H1 (cell line): ENCODE measurements around the gene ARHGEF28. TPM values are rescaled to one million over a fixed set of nuclear protein-coding genes. Genes with fewer than 3 reads are reported as not detected.

Experiments
- CTCF ChIA-PET: fragments of 300-600 bp; sonication (Branson Sonifier 250); formaldehyde crosslinking; loops from one replicate; lab custom pipeline; 2021; ENCODE audit not compliant: partially characterized antibody; lab: Charles Lee
- POLR2A ChIA-PET: fragments of 300-600 bp; sonication (Branson Sonifier 250); formaldehyde crosslinking; loops from one replicate; lab custom pipeline; 2021; ENCODE audit warnings: inconsistent platforms; ENCODE audit not compliant: partially characterized antibody; lab: Charles Lee
- DNase-seq, 2 experiments: peaks; one replicate each; pipeline versions ENCODE4 v3.0.0 to v3.0.0-alpha.2; 2010 to 2022; ENCODE audit warnings: low spot score in 2 of 2, low read depth in 1 of 2, mixed read lengths in 1 of 2
- FAIRE-seq: peaks from 2 replicates; lab custom pipeline; 2011; peaks lifted over from hg19 to GRCh38; lab: Jason Lieb, UNC
- H2AFZ ChIP-seq: 2 replicates; pipeline ENCODE4 v1.8.1; 2012; ENCODE audit warnings: low read length, inconsistent platforms
- H2AK5ac ChIP-seq: 2 replicates; pipeline ENCODE4 v1.6.1; 2013; ENCODE audit warnings: low read depth, low read length
- H2BK120ac ChIP-seq: replicated peaks from 2 replicates; pipeline ENCODE3; 2013; ENCODE audit warnings: low read depth, low read length, inconsistent platforms
- H2BK12ac ChIP-seq: 2 replicates; pipeline ENCODE4 v1.6.1; 2013; ENCODE audit warnings: low read depth, low read length
- H2BK15ac ChIP-seq: 2 replicates; pipeline ENCODE4 v1.6.1; 2013; ENCODE audit warnings: low read length
- H2BK20ac ChIP-seq: 2 replicates; pipeline ENCODE4 v1.6.1; 2013; ENCODE audit warnings: low read length
- H2BK5ac ChIP-seq: 2 replicates; pipeline ENCODE4 v1.6.1; 2013; ENCODE audit warnings: low read depth, low read length
- H3K14ac ChIP-seq: 2 replicates; pipeline ENCODE4 v1.6.1; 2013; ENCODE audit warnings: inconsistent platforms; ENCODE audit not compliant: insufficient read length
- H3K18ac ChIP-seq: 2 replicates; pipeline ENCODE4 v1.6.1; 2013; ENCODE audit warnings: low read length; ENCODE audit errors: extremely low read depth
- H3K23ac ChIP-seq: 2 replicates; pipeline ENCODE4 v1.6.1; 2013; ENCODE audit warnings: inconsistent platforms; ENCODE audit not compliant: insufficient read length
- H3K23me2 ChIP-seq: 2 replicates; pipeline ENCODE4 v1.6.1; 2013; ENCODE audit warnings: low read depth, low read length
- H3K27ac ChIP-seq: 2 replicates; pipeline ENCODE4 v1.6.1; 2011; ENCODE audit warnings: low read depth, low read length, inconsistent platforms
- H3K27me3 ChIP-seq, 4 experiments: replicated peaks in 1 of 4; 1 replicate in 1 of 4; 2 replicates in 3 of 4; pipeline versions ENCODE4 v1.6.1 to v1.8.1; 2011 to 2013; ENCODE audit warnings: low read length in 3 of 4, mild to moderate bottlenecking in 3 of 4, inconsistent platforms in 2 of 4, mixed read lengths in 2 of 4, moderate library complexity in 1 of 4; ENCODE audit not compliant: control insufficient read depth in 3 of 4, insufficient read depth in 3 of 4; ENCODE audit errors: extremely low read depth in 1 of 4
- H3K36me3 ChIP-seq, 4 experiments: 2 replicates each; pipeline versions ENCODE4 v1.6.1 to v1.8.1; 2011 to 2013; ENCODE audit warnings: mild to moderate bottlenecking in 4 of 4, low read length in 3 of 4, moderate library complexity in 2 of 4, control low read depth in 1 of 4, inconsistent platforms in 1 of 4; ENCODE audit not compliant: insufficient read depth in 4 of 4, control insufficient read depth in 2 of 4
- H3K4ac ChIP-seq: replicated peaks from 2 replicates; pipeline ENCODE3; 2013; ENCODE audit warnings: low read length, low read depth, mixed read lengths, inconsistent platforms; ENCODE audit not compliant: insufficient read length
- H3K4me1 ChIP-seq, 4 experiments: replicated peaks in 1 of 4; 1 replicate in 1 of 4; 2 replicates in 3 of 4; pipeline versions ENCODE4 v1.6.1 to v1.8.1; 2011 to 2013; ENCODE audit warnings: low read length in 3 of 4, inconsistent platforms in 2 of 4, mixed read lengths in 1 of 4; ENCODE audit not compliant: insufficient read depth in 4 of 4, control insufficient read depth in 3 of 4
- H3K4me2 ChIP-seq, 2 experiments: 2 replicates each; pipeline versions ENCODE4 v1.6.1 to v1.8.1; 2011 to 2013; ENCODE audit warnings: low read depth in 2 of 2, low read length in 2 of 2, control low read depth in 1 of 2, inconsistent platforms in 1 of 2, mild to moderate bottlenecking in 1 of 2; ENCODE audit not compliant: insufficient read depth in 1 of 2
- H3K4me3 ChIP-seq, 4 experiments: fragments of 200-600, 300-600 bp in 1 of 4; sonication (generic), shearing (Covaris generic), sonication (Bioruptor Twin) in 1 of 4; 2 replicates each; pipeline versions ENCODE4 v1.5.1 to v1.8.1; 2011 to 2016; ENCODE audit warnings: low read length in 4 of 4, low read depth in 3 of 4, control low read depth in 2 of 4, inconsistent platforms in 2 of 4, mild to moderate bottlenecking in 2 of 4, mixed read lengths in 1 of 4, moderate library complexity in 1 of 4; ENCODE audit not compliant: insufficient read depth in 2 of 4; ENCODE audit errors: extremely low read depth in 1 of 4
- H3K56ac ChIP-seq: replicated peaks from 2 replicates; pipeline ENCODE3; 2013; ENCODE audit warnings: low read depth, mild to moderate bottlenecking, mixed read lengths, low read length, inconsistent platforms; ENCODE audit not compliant: insufficient read length
- H3K79me1 ChIP-seq: 2 replicates; pipeline ENCODE4 v1.6.1; 2013; ENCODE audit warnings: low read depth, low read length, control low read depth
- H3K79me2 ChIP-seq, 2 experiments: 2 replicates each; pipeline versions ENCODE4 v1.6.1 to v1.8.1; 2012 to 2013; ENCODE audit warnings: low read length in 2 of 2, mild to moderate bottlenecking in 2 of 2, inconsistent platforms in 1 of 2; ENCODE audit not compliant: insufficient read depth in 2 of 2, control insufficient read depth in 1 of 2
- H3K9ac ChIP-seq, 4 experiments: replicated peaks in 1 of 4; 1 replicate in 1 of 4; 2 replicates in 3 of 4; pipeline versions ENCODE4 v1.6.1 to v1.8.1; 2011 to 2013; ENCODE audit warnings: low read depth in 3 of 4, low read length in 3 of 4, control low read depth in 2 of 4, mild to moderate bottlenecking in 2 of 4, moderate library complexity in 2 of 4, inconsistent platforms in 1 of 4; ENCODE audit errors: extremely low read depth in 1 of 4
- H3K9me3 ChIP-seq, 2 experiments: 2 replicates each; pipeline versions ENCODE4 v1.6.1 to v1.8.1; 2012 to 2013; ENCODE audit warnings: mild to moderate bottlenecking in 2 of 2, moderate library complexity in 2 of 2, control low read depth in 1 of 2, inconsistent platforms in 1 of 2, low read depth in 1 of 2, low read length in 1 of 2, mixed read lengths in 1 of 2; ENCODE audit not compliant: insufficient read depth in 2 of 2
- H4K20me1 ChIP-seq, 2 experiments: replicated peaks in 1 of 2; 2 replicates each; pipeline versions ENCODE3 to v1.8.1; 2011 to 2013; ENCODE audit warnings: inconsistent platforms in 2 of 2, low read length in 2 of 2, mild to moderate bottlenecking in 1 of 2; ENCODE audit not compliant: insufficient read depth in 2 of 2, control insufficient read depth in 1 of 2
- H4K5ac ChIP-seq: 2 replicates; pipeline ENCODE4 v1.6.1; 2013; ENCODE audit warnings: low read length, low read depth, mixed read lengths, inconsistent platforms; ENCODE audit not compliant: insufficient read length
- H4K8ac ChIP-seq: 2 replicates; pipeline ENCODE4 v1.8.0; 2013; ENCODE audit warnings: mild to moderate bottlenecking, moderate library complexity, low read length, inconsistent platforms; ENCODE audit not compliant: insufficient read depth; ENCODE audit errors: extremely low read depth
- H4K91ac ChIP-seq: replicated peaks from 2 replicates; pipeline ENCODE3; 2013; ENCODE audit warnings: low read length, mixed read lengths, inconsistent platforms; ENCODE audit not compliant: insufficient read length
- POU5F1 ChIP-seq: IDR thresholded peaks from 2 replicates; pipeline ENCODE4 v1.6.1; 2011; ENCODE audit warnings: low read depth, mild to moderate bottlenecking, low read length, moderate library complexity
- WGBS, 2 experiments: shearing (Covaris generic) in 1 of 2; methylation state at CpG; one replicate each; pipeline versions ENCODE4 v1.1.6 to v1.1.7; 2013 to 2015; ENCODE audit warnings: low lambda C conversion rate in 2 of 2, mixed read lengths in 2 of 2, inconsistent platforms in 1 of 2, low coverage in 1 of 2, missing lambda C conversion rate in 1 of 2; ENCODE audit not compliant: insufficient replicate concordance in 2 of 2, insufficient coverage in 1 of 2, insufficient read length in 1 of 2; ENCODE audit errors: extremely low coverage in 1 of 2, missing lambda C conversion rate in 1 of 2; 5-methylcytosine and 5-hydroxymethylcytosine counted together
- polyA plus RNA-seq, 7 experiments: library from polyadenylated mRNA; depleted of rRNA in 3 of 7; stranded (reverse) in 5 of 7; unstranded in 2 of 7; fragments of >200 nt in 5 of 7; fragments of 200-250 nt in 2 of 7; gene quantifications; 1 replicate in 5 of 7; 2 replicates in 1 of 7; 4 replicates in 1 of 7; pipeline versions ENCODE4 v1.2.1 to v1.2.3, GENCODE V29; 2011 to 2013; ENCODE audit warnings: missing spikeins in 2 of 7, mixed read lengths in 2 of 7
- total RNA-seq: library from RNA; stranded (reverse); fragmentation: NEBNext Ultra II Directional; extraction: Animal tissue kit (Norgen Biotek cat#: 25700); gene quantifications from 2 replicates; pipeline ENCODE4 v1.2.1, GENCODE V29; 2021
- TF ChIP-seq, protein P1 (sequence below): IDR thresholded peaks from 2 replicates; pipeline ENCODE4 v1.6.1; 2012; ENCODE audit warnings: inconsistent platforms

Gene ARHGEF28
- total and polyA plus RNA-seq, 2 of the 8 experiments (the other 6 are each of a cell fraction or from before 2014, with no cell fraction given) = 0.33 to 1.0 TPM

DNA sequence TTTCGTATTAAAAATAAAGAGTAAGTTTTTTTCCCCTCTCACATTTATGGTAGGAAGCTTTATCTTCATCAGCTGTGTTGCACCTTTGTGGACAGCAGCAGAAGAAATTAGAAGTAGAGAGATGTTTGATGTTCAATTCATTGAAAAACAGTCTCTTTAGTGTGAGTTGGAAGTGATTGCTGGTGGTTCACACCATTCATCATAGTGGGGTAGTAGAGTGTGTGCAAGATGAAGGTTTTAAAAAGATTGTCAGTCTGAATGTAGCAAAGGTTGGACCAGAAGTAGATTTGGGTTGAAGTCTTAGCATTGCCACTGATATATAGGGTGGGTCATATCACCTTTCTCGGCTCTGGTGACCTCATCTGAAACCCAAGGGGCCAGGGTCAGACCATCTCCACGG, 10.4 kb downstream of the ARHGEF28 start:
- Histone ChIP-seq H3K4me2 (no peak overlapping the region), H3K79me2 (no peaks in the 10 kb centered on the region)
- POLR2A ChIA-PET = no interaction called here

More for the DNA sequence above, 10.4 kb downstream of the ARHGEF28 start:
- Histone ChIP-seq H4K20me1 (no peaks in the 10 kb centered on the region), H3K4ac (no peak overlapping the region), H3K27me3 (no peaks in the 10 kb centered on the region; a peak in 1 of 7 replicates), H3K14ac (no peak overlapping the region), H4K8ac (no peak overlapping the region), H4K5ac (no peak overlapping the region), H2BK12ac (no peak overlapping the region), H2BK20ac (no peak overlapping the region), H3K36me3 (no peaks in the 10 kb centered on the region), H3K4me1 (no peaks in the 10 kb centered on the region), H3K9me3 (no peaks in the 10 kb centered on the region), H4K91ac (no peak overlapping the region), H2BK120ac (no peak overlapping the region), H2AFZ (no peak overlapping the region), H3K23ac (no peak overlapping the region), H2BK5ac (no peak overlapping the region), H3K27ac (no peak overlapping the region), H3K4me3 (no peak overlapping the region), H2BK15ac (no peak overlapping the region), H3K79me1 (no peaks in the 10 kb centered on the region), H2AK5ac (no peak overlapping the region), H3K9ac (no peak overlapping the region), H3K18ac (no peak overlapping the region), H3K56ac (no peak overlapping the region), H3K23me2 (no peaks in the 10 kb centered on the region)
- CTCF ChIA-PET = no interaction called here
- FAIRE-seq (no peak), DNase-seq (no peak)
- 87% methylated on average over 3 of the region's 3 CpGs; no CpG with 5 or more reads in 1 of the 2 experiments for WGBS, 2 experiments
- TF ChIP-seq, protein P1, sequence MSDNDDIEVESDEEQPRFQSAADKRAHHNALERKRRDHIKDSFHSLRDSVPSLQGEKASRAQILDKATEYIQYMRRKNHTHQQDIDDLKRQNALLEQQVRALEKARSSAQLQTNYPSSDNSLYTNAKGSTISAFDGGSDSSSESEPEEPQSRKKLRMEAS = no peak
- TF ChIP-seq POU5F1 = no peak
